Measurements from ENCODE around the gene NEMF.

DNA sequence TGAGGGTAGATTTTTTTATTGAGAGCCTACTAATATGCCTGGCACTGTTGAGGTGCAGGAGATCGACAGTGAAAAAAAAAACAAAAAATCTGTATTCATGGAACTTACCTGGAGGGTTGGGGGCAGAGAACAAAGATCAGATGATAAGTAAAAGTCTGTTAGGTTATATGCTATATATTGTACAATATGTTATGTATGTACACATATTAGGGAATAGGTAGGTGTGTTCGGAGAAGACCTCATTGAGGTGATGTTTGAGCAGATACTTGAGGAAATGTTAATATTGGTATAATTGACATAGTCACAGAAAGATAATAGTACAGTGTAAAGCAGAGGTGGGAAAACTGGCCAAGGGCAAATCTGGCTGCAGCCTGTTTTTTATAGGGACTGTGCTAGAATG, 45.9 kb upstream of the NEMF start:
- TF ChIP-seq, protein P1, sequence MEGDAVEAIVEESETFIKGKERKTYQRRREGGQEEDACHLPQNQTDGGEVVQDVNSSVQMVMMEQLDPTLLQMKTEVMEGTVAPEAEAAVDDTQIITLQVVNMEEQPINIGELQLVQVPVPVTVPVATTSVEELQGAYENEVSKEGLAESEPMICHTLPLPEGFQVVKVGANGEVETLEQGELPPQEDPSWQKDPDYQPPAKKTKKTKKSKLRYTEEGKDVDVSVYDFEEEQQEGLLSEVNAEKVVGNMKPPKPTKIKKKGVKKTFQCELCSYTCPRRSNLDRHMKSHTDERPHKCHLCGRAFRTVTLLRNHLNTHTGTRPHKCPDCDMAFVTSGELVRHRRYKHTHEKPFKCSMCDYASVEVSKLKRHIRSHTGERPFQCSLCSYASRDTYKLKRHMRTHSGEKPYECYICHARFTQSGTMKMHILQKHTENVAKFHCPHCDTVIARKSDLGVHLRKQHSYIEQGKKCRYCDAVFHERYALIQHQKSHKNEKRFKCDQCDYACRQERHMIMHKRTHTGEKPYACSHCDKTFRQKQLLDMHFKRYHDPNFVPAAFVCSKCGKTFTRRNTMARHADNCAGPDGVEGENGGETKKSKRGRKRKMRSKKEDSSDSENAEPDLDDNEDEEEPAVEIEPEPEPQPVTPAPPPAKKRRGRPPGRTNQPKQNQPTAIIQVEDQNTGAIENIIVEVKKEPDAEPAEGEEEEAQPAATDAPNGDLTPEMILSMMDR (IDR thresholded peaks at IDR 0.05): no peak
- TF ChIP-seq EZH2 (IDR thresholded peaks at IDR 0.05) (no peak), EZH2phosphoT487 (IDR thresholded peaks at IDR 0.05) (no peak)
